ENCODE measurements around the gene DNAJC30. TPM values are rescaled to one million over a fixed set of nuclear protein-coding genes. Genes with fewer than 3 reads are reported as not detected.

DNAJC30 gene
- total RNA-seq, 1 experiment from 2014 or later, result 2.9 TPM

DNA sequence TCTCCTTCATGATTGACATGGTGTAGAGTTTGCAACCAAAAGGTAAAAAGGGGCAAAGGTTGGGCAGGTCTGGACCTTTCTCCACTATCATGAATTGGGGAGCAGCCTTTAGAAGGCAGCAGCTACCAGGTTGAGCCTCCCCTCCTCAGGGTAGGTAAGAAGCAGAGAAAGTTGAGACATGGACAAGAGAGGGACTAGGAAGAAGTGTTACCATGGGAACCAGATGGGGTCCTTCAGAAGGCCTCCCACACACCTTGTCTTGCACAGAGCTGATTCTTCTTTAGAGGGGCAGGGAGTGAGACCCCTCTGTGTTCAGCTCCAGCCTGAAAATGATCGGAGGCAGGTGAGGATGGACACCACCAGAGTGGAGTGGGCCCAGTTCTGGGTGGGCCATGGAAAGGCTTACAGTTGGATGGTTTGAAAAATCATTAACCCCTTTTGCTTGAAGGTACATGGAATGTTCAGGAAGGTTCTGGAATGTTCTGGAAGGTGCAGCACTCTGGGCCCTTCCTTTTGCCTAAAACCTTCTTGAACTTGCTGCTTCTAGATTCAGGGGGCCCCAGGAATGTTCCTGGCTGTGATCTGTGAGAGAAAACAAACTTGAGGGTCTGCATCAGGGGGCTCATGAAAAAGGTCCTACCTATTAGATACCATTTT lies 8.7 kb downstream of the DNAJC30 start:
- Histone ChIP-seq H3K4me3 (ENCODE audit: low read length) (no peak overlapping the region), H3K9ac (ENCODE audit: low read length) (no peak overlapping the region), H3K9me2 (replicated peaks; ENCODE audit: low read length) (no peaks in the 10 kb centered on the region), H4K20me1 (ENCODE audit: low read length) (no peaks in the 10 kb centered on the region), H3F3A (ENCODE audit: low read length, unreplicated experiment) (no peaks in the 10 kb centered on the region), H3K27ac (ENCODE audit: low read length) (no peak overlapping the region), H3K9me3 (ENCODE audit: low read length) (no peaks in the 10 kb centered on the region), H3K4me2 (ENCODE audit: low read length) (no peak overlapping the region), H3K36me3 (ENCODE audit: low read depth, low read length) (peaks cover 4% of the 10 kb centered on the region; the same call in 1 of the 2 replicates), H3K79me2 (ENCODE audit: low read length) (peaks cover 13% of the 10 kb centered on the region), H2AFZ (ENCODE audit: low read length) (no peak overlapping the region), H3K4me1 (ENCODE audit: insufficient read depth, low read length) (0 out of 2 replicates have a peak, but pooled peaks cover 2% of the 10 kb centered on the region), H3K27me3 (ENCODE audit: low read length) (no peaks in the 10 kb centered on the region)
- TF ChIP-seq EZH2phosphoT487 (IDR thresholded peaks at IDR 0.05; ENCODE audit: borderline replicate concordance, low read length) (no peak), EZH2 (IDR thresholded peaks at IDR 0.05; ENCODE audit: low read length, unreplicated experiment) (no peak)
- TF ChIP-seq, protein P1, sequence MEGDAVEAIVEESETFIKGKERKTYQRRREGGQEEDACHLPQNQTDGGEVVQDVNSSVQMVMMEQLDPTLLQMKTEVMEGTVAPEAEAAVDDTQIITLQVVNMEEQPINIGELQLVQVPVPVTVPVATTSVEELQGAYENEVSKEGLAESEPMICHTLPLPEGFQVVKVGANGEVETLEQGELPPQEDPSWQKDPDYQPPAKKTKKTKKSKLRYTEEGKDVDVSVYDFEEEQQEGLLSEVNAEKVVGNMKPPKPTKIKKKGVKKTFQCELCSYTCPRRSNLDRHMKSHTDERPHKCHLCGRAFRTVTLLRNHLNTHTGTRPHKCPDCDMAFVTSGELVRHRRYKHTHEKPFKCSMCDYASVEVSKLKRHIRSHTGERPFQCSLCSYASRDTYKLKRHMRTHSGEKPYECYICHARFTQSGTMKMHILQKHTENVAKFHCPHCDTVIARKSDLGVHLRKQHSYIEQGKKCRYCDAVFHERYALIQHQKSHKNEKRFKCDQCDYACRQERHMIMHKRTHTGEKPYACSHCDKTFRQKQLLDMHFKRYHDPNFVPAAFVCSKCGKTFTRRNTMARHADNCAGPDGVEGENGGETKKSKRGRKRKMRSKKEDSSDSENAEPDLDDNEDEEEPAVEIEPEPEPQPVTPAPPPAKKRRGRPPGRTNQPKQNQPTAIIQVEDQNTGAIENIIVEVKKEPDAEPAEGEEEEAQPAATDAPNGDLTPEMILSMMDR (conservative IDR thresholded peaks at IDR 0.05; ENCODE audit: low read depth, low read length), result no peak
- ChIA-PET POLR2A (ENCODE audit: unreplicated experiment) (no interaction called here), CTCF (no interaction called here)
- no TSS peak for BruUV-seq (replicated peaks)
- DNase-seq (no peak), ATAC-seq (no peak)
- intact Hi-C loops (cut with micrococcal nuclease), result no loop called here

GRCh38 chr7:73671857-73672445 lies 11.3 kb downstream of the DNAJC30 start:
- no peaks in the 10 kb centered on the region for H3K27me3 ChIP-seq (ENCODE audit: low read length)
- no peaks in the 10 kb centered on the region; the same call in 1 of the 2 replicates for H3K36me3 ChIP-seq (ENCODE audit: low read depth, low read length)
- no peaks in the 10 kb centered on the region for H3F3A ChIP-seq (ENCODE audit: low read length, unreplicated experiment)
- no peaks in the 10 kb centered on the region for H3K9me3 ChIP-seq (ENCODE audit: low read length)
- no peak overlapping the region for H3K4me2 ChIP-seq (ENCODE audit: low read length)
- no peak overlapping the region for H3K4me3 ChIP-seq (ENCODE audit: low read length)
- POLR2A ChIA-PET (ENCODE audit: unreplicated experiment), result no interaction called here
- DNase-seq (no peak), ATAC-seq (no peak)
- intact Hi-C loops (cut with micrococcal nuclease), result no loop called here
- TF ChIP-seq, protein P1 (conservative IDR thresholded peaks at IDR 0.05; ENCODE audit: low read depth, low read length), result no peak
- TF ChIP-seq EZH2phosphoT487 (IDR thresholded peaks at IDR 0.05; ENCODE audit: borderline replicate concordance, low read length) (no peak), EZH2 (IDR thresholded peaks at IDR 0.05; ENCODE audit: low read length, unreplicated experiment) (no peak)
- no peak overlapping the region for H2AFZ ChIP-seq (ENCODE audit: low read length)
- no peaks in the 10 kb centered on the region for H3K9me2 ChIP-seq (replicated peaks; ENCODE audit: low read length)
- no peaks in the 10 kb centered on the region for H4K20me1 ChIP-seq (ENCODE audit: low read length)
- H3K9ac ChIP-seq (ENCODE audit: low read length), result no peak overlapping the region
- CTCF ChIA-PET, result no interaction called here
- no TSS peak for BruUV-seq (replicated peaks)
- H3K27ac ChIP-seq (ENCODE audit: low read length), result no peak overlapping the region
- no peaks in the 10 kb centered on the region for H3K79me2 ChIP-seq (ENCODE audit: low read length)
- H3K4me1 ChIP-seq (ENCODE audit: insufficient read depth, low read length), result no peaks in the 10 kb centered on the region

DNA sequence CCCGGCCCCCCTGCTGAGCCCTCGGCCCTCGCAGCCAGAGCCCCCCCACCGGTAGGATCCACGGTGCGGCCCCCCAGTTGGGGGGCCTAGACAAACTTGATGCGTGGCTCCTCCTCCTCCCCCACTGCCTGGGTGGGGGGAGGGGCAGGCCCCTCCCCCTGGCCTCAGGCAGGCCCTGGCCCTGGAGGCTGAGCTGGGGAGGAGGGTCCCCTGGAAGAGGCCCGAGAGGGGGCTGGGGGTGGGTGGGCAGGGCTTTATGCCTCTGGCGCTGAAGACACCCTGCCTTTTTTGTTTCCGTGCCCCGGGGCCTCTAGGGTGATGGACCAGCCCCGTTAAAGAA lies 12.0 kb downstream of the DNAJC30 start:
- intact Hi-C loops (cut with micrococcal nuclease), result no loop called here
- no peaks in the 10 kb centered on the region for H3K27me3 ChIP-seq (ENCODE audit: low read length)
- POLR2A ChIA-PET (ENCODE audit: unreplicated experiment), result no interaction called here
- ATAC-seq (no peak), DNase-seq (no peak)
- no TSS peak for BruUV-seq (replicated peaks)
- no peak overlapping the region for H3K27ac ChIP-seq (ENCODE audit: low read length)
- H3K9me2 ChIP-seq (replicated peaks; ENCODE audit: low read length), result no peaks in the 10 kb centered on the region
- no peak overlapping the region for H3K4me3 ChIP-seq (ENCODE audit: low read length)
- no peaks in the 10 kb centered on the region for H3K4me1 ChIP-seq (ENCODE audit: insufficient read depth, low read length)
- no peaks in the 10 kb centered on the region; the same call in 1 of the 2 replicates for H3K36me3 ChIP-seq (ENCODE audit: low read depth, low read length)
- no peaks in the 10 kb centered on the region for H3K9me3 ChIP-seq (ENCODE audit: low read length)
- H3K79me2 ChIP-seq (ENCODE audit: low read length), result no peaks in the 10 kb centered on the region
- H2AFZ ChIP-seq (ENCODE audit: low read length), result no peak overlapping the region
- no peaks in the 10 kb centered on the region for H4K20me1 ChIP-seq (ENCODE audit: low read length)
- TF ChIP-seq, protein P1 (conservative IDR thresholded peaks at IDR 0.05; ENCODE audit: low read depth, low read length), result no peak
- TF ChIP-seq EZH2 (IDR thresholded peaks at IDR 0.05; ENCODE audit: low read length, unreplicated experiment), result no peak
- TF ChIP-seq EZH2phosphoT487 (IDR thresholded peaks at IDR 0.05; ENCODE audit: borderline replicate concordance, low read length), result no peak
- no peak overlapping the region for H3K9ac ChIP-seq (ENCODE audit: low read length)
- CTCF ChIA-PET, result no interaction called here
- no peak overlapping the region for H3K4me2 ChIP-seq (ENCODE audit: low read length)
- H3F3A ChIP-seq (ENCODE audit: low read length, unreplicated experiment), result no peaks in the 10 kb centered on the region

Measured in PC-3 (cell line).